K562 (cell line): ENCODE results near the gene NUSAP1. TPM values are rescaled to one million over a fixed set of nuclear protein-coding genes. Genes with fewer than 3 reads are reported as not detected.

ENCODE experiments used
- ATF6 ChIP-seq: sonication (generic); formaldehyde crosslinking; IDR thresholded peaks from 2 replicates; pipeline ENCODE4 v1.4.0; 2020; ENCODE audit warnings: mild to moderate bottlenecking, missing genetic modification reagents
- CBX3 ChIP-seq, 2 experiments: IDR thresholded peaks; 1 replicate in 1 of 2; 2 replicates in 1 of 2; pipeline ENCODE4 v1.6.1; 2012; ENCODE audit warnings: inconsistent platforms in 2 of 2, low read length in 2 of 2, borderline replicate concordance in 1 of 2, control low read depth in 1 of 2
- E2F5 ChIP-seq: sonication (generic); formaldehyde crosslinking; IDR thresholded peaks from 2 replicates; pipeline ENCODE4 v1.8.0; 2022; ENCODE audit warnings: mild to moderate bottlenecking, missing genetic modification reagents
- ELF2 ChIP-seq: fragments of 250-450 bp; sonication (Bioruptor Pico); IDR thresholded peaks from 2 replicates; pipeline ENCODE4 v1.5.0; 2021; ENCODE audit warnings: mild to moderate bottlenecking
- FOXP1 ChIP-seq: sonication (generic); formaldehyde crosslinking; IDR thresholded peaks from 2 replicates; pipeline ENCODE4 v1.8.0; 2022; ENCODE audit warnings: mild to moderate bottlenecking, missing genetic modification reagents
- GATAD2A ChIP-seq: fragments of 450-650 bp; IDR thresholded peaks from 2 replicates; pipeline ENCODE4 v1.6.1; 2017
- HDAC6 ChIP-seq: IDR thresholded peaks from 2 replicates; pipeline ENCODE4 v1.6.1; 2012; ENCODE audit warnings: low read depth, mild to moderate bottlenecking, control low read depth, inconsistent platforms, low read length, moderate library complexity
- MAFK ChIP-seq: IDR thresholded peaks from 2 replicates; pipeline ENCODE4 v1.6.1; 2011; ENCODE audit warnings: low read length, improper control_type of control experiment
- MTF1 ChIP-seq: fragments of 250-450 bp; sonication (Bioruptor Pico); IDR thresholded peaks from 2 replicates; pipeline ENCODE4 v1.9.0; 2021; ENCODE audit warnings: moderate library complexity, mild to moderate bottlenecking, inconsistent platforms, borderline replicate concordance
- NFYB ChIP-seq: IDR thresholded peaks from 2 replicates; pipeline ENCODE4 v1.6.1; 2011; ENCODE audit warnings: mild to moderate bottlenecking, moderate library complexity; ENCODE audit not compliant: insufficient read length; ENCODE audit errors: extremely low read depth
- PBX2 ChIP-seq, 2 experiments: IDR thresholded peaks in 1 of 2; conservative IDR thresholded peaks in 1 of 2; 2 replicates each; pipeline ENCODE4 v1.6.1; 2016; ENCODE audit warnings: low read depth in 2 of 2, mild to moderate bottlenecking in 1 of 2, missing compliant biosample characterization in 1 of 2, missing genetic modification characterization in 1 of 2, moderate library complexity in 1 of 2
- PYGO2 ChIP-seq: fragments of 450-650 bp; IDR thresholded peaks from 2 replicates; pipeline ENCODE4 v1.6.1; 2016; ENCODE audit warnings: mild to moderate bottlenecking, missing genetic modification characterization, moderate library complexity, missing compliant biosample characterization
- RUNX1 ChIP-seq: sonication (generic); IDR thresholded peaks from 2 replicates; pipeline ENCODE4 v1.6.1; 2016; ENCODE audit warnings: antibody characterized with exemption, low read depth
- SLC30A9 ChIP-seq: fragments of 250-450 bp; sonication (Bioruptor Pico); IDR thresholded peaks from 2 replicates; pipeline ENCODE4 v1.8.0; 2022; ENCODE audit warnings: mild to moderate bottlenecking, moderate library complexity
- SMAD2 ChIP-seq: fragments of 150-350 bp; IDR thresholded peaks from 2 replicates; pipeline ENCODE4 v1.6.1; 2014; ENCODE audit warnings: low read depth, mild to moderate bottlenecking, low read length
- XRCC5 ChIP-seq: fragments of 200-400 bp; formaldehyde crosslinking; IDR thresholded peaks from 2 replicates; pipeline ENCODE4 v1.6.1; 2017; ENCODE audit warnings: low read depth, mild to moderate bottlenecking, low read length
- ZNF184 ChIP-seq: sonication (generic); formaldehyde crosslinking; IDR thresholded peaks from 2 replicates; pipeline ENCODE4 v1.5.0; 2020; ENCODE audit warnings: missing genetic modification reagents
- ZNF316 ChIP-seq: fragments of 450-650 bp; IDR thresholded peaks from 2 replicates; pipeline ENCODE4 v1.6.1; 2016
- ZNF449 ChIP-seq: fragments of 250-450 bp; sonication (Bioruptor Pico); IDR thresholded peaks from 2 replicates; pipeline ENCODE4 v1.8.0; 2022; ENCODE audit warnings: moderate library complexity, mild to moderate bottlenecking, inconsistent platforms
- polyA plus RNA-seq, 8 experiments: library from polyadenylated mRNA; depleted of rRNA in 4 of 8; stranded (reverse) in 5 of 8; unstranded in 3 of 8; fragments of >200 nt; fragmentation: Nextera tagmentation in 2 of 8; fragmentation: Illumina TruSeq in 1 of 8; extraction: Ambion mirVana in 2 of 8; extraction: Trizol in 1 of 8; gene quantifications; 2 replicates each; pipeline versions ENCODE4 v1.2.1 to v1.2.3, GENCODE V29; 2011 to 2014; ENCODE audit warnings: inconsistent platforms in 1 of 8, missing spikeins in 1 of 8
- total RNA-seq, 7 experiments: library from RNA; depleted of rRNA in 6 of 7; stranded (reverse); fragments of >200 nt in 6 of 7; fragmentation: Illumina TruSeq in 2 of 7; extraction: Trizol in 2 of 7; gene quantifications; 2 replicates each; pipeline versions ENCODE4 v1.2.1 to v1.2.3, GENCODE V29; 2011 to 2021; ENCODE audit warnings: low replicate concordance in 1 of 7

The NUSAP1 gene
- total and polyA plus RNA-seq, 9 of the 15 experiments (the other 6 are each of a cell fraction or from before 2014, with no cell fraction given) = 119 to 266 (median 227) TPM

GRCh38 chr15:41333026-41333562 is 413 bp downstream of the NUSAP1 start (continued):
- TF ChIP-seq ZNF449 (CRISPR knock-in tag) (no peak), RUNX1 (no peak), HDAC6 (no peak), MTF1 (CRISPR knock-in tag) (no peak), ELF2 (CRISPR knock-in tag) (no peak), SMAD2 (no peak), XRCC5 (no peak), ZNF316 (no peak), E2F5 (CRISPR knock-in tag) (no peak), MAFK (no peak), GATAD2A (no peak), ATF6 (CRISPR knock-in tag) (no peak), FOXP1 (CRISPR knock-in tag) (no peak), PYGO2 (tag) (no peak), PBX2 (CRISPR knock-in tag; IDR thresholded peaks at IDR 0.05; ENCODE audit: low read depth) (no peak), PBX2 (tag; conservative IDR thresholded peaks at IDR 0.05; ENCODE audit: low read depth) (0 out of 2 replicates have a peak, but pooled peaks have one; percentile 2), SLC30A9 (CRISPR knock-in tag) (no peak), CBX3 (IDR thresholded peaks at IDR 0.05; ENCODE audit: borderline replicate concordance in 1 of 2, low read length in 2 of 2) (no peak), ZNF184 (no peak), NFYB (no peak)
